HG03558 (cell line): ENCODE measurements around the gene CTU2.
"Not testable (repeated sequence)": the region's sequence is repeated elsewhere in the genome, so short reads cannot be mapped to it uniquely, and the experiment has no call there.

Experiments
- ATAC-seq: cut with Tn5 transposase; IDR thresholded peaks from one replicate; pipeline ENCODE4 v1.9.1; 2021; ENCODE audit warnings: moderate number of reproducible peaks; ENCODE audit not compliant: unreplicated experiment; ENCODE audit errors: extremely low read depth

The CTU2 gene

DNA sequence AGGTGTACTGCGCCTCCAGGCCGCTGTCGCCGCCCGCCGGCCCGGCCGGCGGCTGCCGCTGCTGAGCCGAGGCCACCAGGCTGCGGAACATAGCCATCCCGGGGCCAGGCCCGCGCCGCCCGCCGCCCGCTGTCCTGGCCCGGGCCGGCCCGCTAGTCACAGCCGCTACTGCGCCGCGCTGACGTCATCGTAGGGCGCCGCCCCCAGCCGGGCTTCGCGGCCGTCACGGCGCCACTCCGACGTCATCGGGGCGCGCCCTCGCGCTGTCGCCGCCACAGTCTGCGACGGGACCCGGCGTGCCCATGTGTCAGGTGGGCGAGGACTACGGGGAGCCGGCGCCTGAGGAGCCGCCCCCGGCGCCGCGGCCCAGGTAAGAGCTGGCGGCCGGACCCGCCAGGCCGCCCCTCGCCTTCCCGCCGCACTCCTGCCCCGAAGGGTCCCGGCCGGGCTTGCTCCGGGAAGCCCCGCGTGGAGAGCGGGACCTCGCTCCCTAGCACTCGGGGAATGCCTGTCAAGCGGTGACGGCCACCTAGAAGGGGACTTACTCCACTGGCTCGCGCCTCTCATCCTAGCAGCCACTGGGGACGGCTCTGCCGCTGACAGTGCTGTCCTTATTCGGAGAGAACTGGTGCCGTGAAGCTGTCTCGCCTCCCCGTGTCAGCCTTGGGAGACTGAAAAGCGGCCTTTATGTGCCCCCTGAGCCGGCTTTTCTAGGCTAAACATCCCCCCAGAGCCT lies at the start of gene CTU2, which contains the start of gene RNF166:
CTU2 (plus strand) TSS at position 275 of the 736 bp plus-strand sequence; CDS start at position 303, 28 bp downstream.
RNF166 (minus strand) TSS at position 180 of the 736 bp plus-strand sequence; CDS start at position 97, 83 bp downstream.
- peak; percentile 48 for ATAC-seq

DNA sequence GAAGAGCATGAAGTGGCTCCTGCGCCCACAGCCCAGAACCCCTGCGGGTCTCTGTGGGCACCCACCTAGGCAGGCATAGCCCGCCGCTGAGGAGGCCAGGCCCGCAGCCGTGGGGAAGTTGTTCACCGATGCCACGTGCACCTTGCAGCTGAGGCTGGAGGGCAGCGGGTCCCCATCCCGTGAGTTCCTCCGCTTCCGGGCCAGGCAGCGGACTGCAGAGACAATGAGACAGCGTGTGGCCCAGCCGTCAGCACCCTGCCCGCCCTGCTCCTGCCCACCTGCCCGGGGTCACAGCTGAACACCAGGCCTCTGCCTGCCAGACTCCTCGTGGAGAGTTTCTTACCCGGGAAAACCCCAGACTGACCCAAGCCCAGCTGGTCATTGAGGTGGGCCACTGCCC lies 48.9 kb upstream of the CTU2 start:
- no peak for ATAC-seq

DNA sequence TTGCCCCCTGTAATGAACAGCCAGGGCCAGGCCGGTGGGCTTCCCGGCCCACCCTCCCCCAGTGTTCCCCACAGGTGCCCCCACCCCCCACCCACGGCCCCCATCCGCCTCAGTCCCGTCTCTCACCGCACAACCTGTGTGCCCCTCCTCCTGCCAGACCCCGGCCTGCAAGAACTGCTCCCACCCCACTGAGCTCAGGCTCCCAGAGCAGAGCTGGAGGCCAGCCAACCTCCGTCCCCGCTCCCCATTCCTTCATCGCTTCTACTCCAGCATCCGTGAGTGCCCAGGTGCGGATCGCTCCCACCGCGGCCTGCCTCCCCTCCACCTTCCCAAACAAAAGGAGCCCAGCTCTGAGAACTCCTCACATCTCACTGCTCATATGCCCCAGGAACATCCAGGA lies 47.6 kb upstream of the CTU2 start:
- ATAC-seq, result no peak

DNA sequence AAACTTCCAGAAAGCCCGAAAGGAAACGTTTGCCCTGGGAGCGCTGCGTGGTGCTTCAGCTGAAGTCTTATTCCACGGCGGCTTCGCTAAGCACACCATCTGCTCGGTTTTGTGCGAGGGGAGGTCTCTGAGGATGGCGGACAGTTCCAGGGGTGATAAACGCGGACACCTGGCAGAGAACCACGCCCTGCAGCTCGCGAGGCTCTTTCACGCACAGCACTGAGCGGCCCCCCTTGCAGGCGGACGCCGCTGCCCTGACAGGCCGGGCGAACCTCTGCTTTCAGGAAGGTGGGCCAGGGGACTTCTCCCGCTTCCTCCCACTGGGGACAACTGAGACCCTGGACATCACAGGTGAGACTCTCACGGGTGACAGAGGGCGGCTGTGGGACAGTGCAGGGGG lies 47.1 kb upstream of the CTU2 start:
- ATAC-seq, result no peak

DNA sequence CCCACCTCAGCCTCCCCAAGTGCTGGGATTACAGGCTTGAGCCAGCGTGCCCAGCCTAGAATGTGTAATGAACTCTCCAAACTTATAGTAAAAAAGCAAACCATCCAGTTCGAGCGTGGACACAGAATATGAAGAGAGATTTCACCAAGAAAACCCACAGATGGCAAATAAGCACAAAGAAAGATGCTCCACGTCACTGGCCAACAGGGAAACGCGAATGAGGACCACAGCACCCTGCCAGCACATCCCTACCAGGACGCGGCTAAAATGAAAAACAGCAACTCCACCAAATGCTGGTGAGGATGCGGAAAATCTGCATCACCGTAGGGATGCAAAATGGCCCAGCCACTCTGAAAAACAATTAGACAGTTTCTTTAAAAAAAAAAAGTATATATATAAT lies 44.8 kb upstream of the CTU2 start:
- no peak for ATAC-seq

DNA sequence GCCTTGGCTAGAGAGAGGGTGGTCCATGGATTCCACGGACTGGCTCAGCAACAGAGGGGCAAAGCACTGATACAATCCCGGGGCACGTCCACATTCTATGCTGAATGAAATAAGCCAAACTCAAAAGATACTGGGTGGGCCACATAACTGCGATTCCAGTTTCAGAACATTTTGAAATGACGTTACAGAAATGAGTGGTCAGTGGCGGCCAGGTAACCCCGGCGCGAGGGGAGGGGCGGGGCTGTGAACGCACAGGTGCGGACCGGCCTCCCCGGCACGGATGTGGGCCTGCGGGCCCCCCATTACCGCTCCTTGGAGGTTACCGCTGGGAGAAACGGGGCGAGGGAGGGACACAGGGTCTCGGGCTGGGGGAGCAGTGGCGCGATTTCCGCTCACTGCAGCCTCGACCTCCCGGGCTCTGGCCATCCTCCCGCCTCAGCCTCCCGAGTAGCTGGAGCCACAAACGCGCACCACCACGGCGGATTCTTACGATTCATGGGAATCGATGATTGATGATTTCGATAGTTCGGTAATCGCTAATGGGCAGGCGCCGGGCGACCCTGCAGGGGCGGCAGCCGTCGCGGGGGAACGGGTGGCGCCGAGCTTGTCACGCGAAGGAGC lies 44.0 kb upstream of the CTU2 start:
- ATAC-seq, result no peak

DNA sequence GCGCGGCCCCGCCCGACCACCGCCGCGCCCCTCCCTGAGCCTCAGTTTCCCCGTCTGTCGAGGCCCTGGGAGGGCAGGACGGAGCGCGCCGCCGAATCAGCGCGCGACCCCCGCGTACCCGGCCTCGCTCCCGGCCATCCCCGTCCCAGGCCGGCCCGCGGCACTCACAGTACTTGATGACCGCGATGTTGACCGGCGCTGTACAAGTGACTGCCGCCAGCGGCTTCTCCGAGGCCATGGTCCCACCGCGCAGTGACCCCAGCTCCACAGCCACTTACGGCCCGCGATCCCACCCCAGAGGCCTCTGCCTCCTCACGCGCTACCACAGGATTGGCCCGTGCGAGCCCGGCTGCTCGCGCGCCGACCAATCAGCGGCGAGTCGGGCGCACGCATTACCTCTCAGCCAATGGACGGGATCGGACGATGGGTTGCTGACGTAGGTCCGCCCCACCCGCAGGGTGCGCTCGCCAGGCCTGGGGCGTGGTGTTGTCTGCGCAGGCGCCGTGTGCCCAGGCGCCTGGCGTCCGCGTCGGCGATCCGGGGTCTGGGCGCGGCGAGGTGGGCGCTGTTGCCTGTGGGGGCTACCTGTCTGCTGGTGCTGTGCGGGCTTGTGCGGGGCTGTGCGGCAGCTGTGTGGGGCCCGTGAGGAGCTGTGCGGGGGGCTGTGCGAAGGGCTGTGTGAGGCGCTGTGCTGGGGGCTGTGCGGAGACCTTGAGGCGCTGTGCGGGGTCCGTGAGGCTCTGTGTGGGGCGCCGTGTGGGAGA lies 43.3 kb upstream of the CTU2 start, which contains the start of gene MVD:
MVD (minus strand) TSS at position 249 of the 764 bp plus-strand sequence; CDS start at position 238, 11 bp downstream.
- ATAC-seq, result peak; percentile 90

DNA sequence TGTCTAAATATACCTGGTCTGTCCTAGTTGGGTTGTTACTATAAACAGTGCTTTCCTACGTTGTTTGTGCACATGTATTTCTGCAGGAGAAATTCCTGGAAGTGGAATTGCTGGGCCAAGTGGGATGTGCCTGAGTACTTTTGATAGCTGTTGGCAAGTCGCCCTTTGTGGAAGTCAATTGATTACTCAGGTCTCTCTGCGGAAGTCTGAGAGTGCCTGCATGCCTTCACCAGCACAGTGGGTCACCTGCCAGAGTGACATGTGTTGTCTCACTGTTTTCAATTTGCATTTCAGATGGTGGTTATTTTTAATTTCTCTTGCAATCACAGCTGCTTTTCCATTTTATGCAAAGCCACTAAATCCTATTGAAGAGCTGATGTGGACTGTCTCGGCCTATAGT lies 41.2 kb upstream of the CTU2 start:
- ATAC-seq, result no peak

DNA sequence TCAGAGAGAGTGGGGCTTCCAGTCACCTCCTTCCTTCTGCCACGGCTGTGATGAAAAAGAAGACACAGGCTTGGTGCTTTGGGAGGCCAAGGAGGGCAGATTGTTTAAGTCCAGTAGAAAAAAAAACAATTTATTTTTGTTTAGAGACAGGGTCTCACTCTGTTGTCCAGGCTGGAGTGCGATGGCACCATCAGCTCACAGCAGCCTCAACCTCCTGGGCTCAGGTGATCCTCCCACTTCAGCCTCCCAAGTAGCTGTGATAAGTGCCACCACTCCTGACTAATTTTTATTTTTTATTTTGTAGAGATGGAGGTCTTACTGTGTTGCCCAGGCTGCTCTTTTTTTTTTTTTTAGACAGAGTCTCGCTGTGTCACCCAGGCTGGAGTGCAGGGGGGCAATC lies 40.7 kb upstream of the CTU2 start:
- ATAC-seq, result no peak

DNA sequence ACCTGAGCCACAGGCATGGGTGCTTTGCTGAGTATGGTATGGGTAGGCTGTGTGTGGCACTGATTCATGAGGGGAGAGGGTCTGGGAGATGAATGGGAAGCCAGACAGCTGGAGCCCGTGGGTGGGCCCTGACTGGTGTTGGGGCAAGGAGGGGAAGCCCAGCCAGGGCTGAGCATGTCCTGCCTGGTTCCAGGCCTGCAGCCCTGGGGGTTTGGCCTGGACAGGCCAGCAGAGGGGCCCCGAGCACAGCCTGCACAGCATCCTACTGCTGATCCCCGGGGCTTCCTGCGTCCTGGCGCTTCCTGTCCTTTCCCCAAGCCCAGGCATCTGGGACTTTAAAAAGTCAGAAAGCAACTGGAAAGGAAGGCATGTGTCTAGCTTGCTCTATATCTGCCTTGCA lies 38.8 kb upstream of the CTU2 start:
- no peak for ATAC-seq

DNA sequence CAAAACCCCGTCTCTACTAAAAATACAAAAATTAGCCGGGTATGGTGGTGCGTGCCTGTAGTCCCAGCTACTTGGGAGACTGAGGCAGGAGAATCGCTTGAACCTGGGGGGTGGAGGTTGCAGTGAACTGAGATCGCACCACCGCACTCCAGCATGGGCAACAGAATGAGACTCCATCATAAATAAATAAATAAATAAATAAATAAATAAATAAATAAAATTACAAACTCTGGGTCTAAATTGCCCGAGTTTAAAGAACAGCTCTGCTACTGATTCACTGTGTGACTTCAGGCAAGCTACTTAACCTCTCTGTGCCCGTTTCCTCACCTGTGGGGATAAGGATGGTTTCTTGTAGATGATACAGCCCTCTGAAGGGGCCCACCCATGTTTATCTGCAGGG lies 36.8 kb upstream of the CTU2 start:
- ATAC-seq, result not testable (repeated sequence)

DNA sequence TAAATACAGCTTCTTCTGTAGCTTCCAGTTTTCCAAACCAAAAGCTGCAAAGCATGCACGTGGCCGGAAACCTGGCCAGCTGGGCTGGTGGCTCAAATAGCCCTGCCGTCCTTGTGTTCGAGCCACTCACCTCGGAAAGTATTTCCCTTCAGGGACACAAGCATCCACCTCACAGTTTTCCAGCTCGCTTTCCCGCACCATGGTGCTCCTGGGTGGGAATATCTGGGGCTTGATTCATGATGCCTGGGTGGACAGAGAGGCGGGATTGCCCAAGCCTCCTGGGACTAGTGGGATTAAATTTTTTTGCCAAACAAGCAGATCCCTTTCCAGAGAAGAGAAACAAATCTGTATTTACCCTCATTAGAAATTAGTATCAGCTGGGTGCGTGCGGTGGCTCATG lies 36.3 kb upstream of the CTU2 start:
- ATAC-seq, result no peak

DNA sequence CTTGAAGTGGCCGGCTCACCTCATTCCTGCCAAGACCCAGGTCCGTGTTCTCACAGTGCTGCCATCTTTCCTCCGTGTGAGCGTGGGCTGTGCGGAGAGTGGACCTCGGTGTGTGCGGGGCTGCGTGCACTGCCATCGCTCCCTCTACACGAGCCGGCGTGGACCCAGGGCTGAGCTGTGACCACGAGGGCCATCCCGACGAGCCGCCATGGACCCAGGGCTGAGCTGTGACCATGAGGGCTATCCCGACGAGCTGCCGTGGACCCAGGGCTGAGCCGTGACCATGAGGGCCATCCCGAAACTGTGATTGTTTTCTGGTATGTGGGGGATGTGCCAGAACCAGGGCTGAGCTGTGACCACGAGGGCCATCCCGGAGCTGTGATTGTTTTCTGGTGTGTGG lies 34.5 kb upstream of the CTU2 start:
- no peak for ATAC-seq

DNA sequence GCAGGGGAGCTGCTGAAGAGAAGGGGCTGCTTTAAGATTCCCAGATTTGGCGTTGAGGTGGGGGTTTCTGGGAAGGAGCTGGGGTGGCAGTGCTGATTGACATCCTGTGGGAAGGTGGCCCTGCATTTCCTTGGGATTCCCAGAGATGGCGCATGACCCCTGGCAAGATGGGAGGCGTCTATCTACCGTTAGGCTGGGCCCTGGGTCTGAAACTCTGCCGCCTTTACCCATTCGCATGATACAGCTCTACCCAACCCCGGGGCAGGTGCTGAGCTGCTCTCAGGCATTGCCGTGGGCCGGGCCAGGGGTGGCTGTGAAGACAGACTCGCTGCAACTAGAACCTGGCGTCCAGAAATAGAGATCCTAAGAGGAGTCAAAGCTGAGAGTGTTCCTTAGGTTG lies 33.5 kb upstream of the CTU2 start:
- no peak for ATAC-seq

DNA sequence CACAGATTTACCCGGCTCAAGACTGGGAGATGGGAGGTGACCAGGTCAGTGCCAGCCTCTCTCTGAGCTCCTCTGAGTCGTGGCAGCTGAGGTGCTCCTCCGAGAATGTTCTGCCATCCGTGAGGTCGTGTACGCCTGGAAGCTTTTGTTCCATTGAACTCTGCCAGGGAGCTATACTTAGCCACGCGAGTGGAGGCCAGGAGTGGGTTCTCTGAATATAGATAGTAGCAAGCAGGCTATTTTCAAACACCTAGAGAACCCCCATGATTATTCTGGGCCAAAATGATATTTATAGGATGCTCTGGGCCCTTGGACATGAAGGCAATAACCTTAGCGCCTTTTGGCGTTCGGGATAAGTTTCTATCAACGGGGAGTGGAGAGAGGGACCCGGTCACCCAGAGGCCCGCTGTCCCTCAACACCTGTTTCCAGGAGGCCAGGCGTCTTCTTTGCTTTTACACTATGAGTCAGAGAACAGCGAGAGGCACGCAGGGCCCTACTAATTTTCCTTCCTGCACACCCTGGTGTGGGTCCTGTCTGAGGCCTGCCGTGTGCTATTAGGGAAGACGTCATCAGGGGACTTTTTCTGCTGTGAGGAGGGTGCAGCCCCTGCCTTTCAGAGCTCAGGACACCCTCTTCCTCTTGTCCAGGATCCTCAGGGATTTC lies 32.5 kb upstream of the CTU2 start:
- no peak for ATAC-seq

DNA sequence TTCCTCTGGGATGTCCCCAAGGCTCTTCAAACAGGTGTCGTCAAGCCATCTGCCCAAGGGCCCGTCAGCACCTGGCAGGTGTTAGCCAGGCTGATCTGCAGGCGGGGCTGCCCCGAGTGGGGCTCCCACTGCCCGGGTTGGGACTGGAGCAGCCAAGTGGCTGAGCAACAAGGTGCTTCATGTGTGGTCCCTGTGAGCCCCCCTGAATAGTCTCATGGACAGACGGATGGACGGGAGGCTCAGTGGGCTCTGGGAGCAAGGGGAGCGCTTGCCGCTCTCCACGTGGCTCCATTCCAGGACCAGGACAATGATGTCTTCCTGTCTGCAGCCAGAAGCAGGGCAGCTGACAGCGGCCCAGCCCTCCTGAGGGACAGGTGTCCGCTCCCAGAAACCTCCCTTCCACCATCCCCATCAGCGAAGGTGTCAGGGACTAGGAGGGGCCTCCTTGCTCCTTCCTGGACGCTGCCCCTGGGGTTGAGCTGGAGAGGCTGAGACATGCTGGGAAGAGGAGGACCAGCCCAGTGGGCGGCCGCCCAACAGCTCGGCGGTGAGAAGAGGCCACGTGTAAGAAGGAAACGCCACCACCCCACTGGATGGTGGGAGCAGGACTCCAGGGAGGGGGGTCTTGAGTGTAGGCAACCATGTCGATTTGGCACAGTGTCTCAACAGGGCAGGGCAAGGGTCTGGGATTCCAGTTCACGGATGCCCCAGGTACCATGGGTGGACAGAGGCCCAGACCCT lies 29.6 kb upstream of the CTU2 start:
- ATAC-seq, result no peak

DNA sequence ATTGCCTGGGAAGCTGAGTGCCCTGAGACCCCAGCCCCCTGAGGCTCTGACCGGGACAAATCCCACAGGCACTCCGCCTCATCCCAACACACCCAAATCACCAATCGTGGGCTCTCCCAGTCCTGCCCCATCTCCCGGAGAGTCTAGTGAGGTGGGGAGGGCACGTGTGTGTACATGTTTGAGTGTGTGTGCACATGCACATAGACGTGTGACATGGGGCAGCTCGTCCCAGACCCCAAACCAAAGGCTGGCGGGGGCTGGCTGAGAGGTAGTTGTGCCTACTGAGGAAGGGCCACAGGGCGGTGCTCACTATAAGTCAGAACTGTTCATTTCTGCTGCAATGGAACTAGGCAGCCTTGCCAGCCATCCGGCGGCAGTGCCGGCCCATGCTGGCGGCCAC lies 28.6 kb upstream of the CTU2 start:
- ATAC-seq, result no peak

DNA sequence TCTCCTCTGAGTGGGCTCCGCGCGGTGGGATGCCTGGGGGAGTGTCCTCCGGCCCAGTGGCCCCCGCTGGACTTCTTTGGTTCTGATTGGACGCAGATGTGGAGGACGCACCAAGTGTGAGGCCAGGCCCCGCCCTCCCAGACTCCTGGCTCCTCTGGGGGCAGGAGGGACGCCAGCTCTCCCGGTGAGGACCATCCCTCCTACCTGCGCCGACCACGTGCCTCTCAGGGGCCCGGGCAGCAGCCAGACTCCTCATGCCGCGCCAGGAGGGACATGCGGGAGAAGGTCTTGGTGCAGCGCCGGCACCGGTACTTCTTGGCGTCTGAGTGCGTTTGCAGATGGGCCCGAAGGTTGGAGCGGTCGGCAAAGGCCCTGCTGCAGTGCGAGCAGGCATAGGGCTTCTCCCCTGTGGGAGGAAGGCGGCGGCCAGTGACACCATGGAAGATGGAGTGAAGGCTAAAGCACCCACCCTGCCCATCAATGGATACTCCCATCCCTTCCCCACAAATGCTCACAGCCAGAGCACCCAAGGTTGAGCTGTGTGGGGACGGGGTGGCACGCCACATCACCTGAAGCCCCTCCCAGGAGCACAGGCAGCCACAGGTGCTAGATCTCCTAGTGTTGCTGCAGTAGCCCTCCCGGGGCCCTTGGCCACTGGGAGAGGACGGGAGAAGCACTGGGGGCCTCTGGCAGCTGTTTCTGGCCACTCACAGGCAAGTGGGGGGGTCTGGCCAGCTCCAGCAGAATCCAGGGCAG lies 27.9 kb upstream of the CTU2 start:
- no peak for ATAC-seq

DNA sequence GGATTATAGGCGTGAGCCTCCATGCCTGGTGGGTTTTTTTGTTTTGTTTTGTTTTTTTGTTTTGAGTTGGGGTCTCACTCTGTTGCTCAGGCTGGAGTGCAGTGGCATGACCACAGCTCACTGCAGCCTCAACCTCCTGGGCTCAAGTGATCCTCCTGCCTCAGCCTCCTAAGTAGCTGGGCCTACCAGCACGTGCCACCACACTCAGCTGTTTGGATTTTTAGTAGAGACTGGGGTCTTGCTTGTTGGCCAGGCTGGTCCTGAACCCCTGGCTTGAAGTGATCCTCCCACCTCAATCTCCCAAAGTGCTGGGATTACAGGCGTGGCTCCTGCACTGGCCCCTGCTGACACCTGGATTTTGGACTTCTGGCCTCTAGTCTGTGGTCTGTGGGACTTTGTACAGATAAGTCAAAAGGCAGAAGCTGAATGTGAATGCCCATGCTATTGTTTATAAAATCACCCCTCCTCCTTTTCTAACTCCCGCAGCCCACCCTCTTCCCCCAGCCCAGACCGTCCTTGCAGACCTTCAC lies 25.7 kb upstream of the CTU2 start:
- ATAC-seq, result no peak
